ENCODE data around the gene NUAK1. TPM values are rescaled to one million over a fixed set of nuclear protein-coding genes. Genes with fewer than 3 reads are reported as not detected.

Gene NUAK1
- total and polyA plus RNA-seq, 2 experiments from 2014 or later, result 5.4 to 16.9 TPM

GRCh38 chr12:106039646-106040404 lies 98.9 kb downstream of the NUAK1 start:
- no peak overlapping the region for H3K4me3 Mint-ChIP-seq
- no peaks in the 10 kb centered on the region; the same call in 2 of the 3 replicates for H3K36me3 Mint-ChIP-seq (ENCODE audit: low read depth)
- no peaks in the 10 kb centered on the region for H3K27me3 Mint-ChIP-seq (ENCODE audit: insufficient read depth, low read depth, poor library complexity)
- DNase-seq (ENCODE audit: low spot score) (no peak), ATAC-seq (no peak)
- Histone ChIP-seq H3K79me2 (replicated peaks; ENCODE audit: insufficient read depth) (no peaks in the 10 kb centered on the region), H4K20me1 (replicated peaks; ENCODE audit: insufficient read depth) (no peaks in the 10 kb centered on the region), H2AFZ (no peak overlapping the region), H3K4me2 (no peak overlapping the region), H3K27ac (ENCODE audit: low read depth) (no peak overlapping the region), H3F3A (replicated peaks; ENCODE audit: low read depth) (no peaks in the 10 kb centered on the region), H3K27me3 (ENCODE audit: insufficient read depth) (no peaks in the 10 kb centered on the region), H3K4me3 (no peak overlapping the region), H3K9me2 (ENCODE audit: insufficient read depth) (peaks cover 3% of the 10 kb centered on the region; the same call in 1 of the 2 replicates), H3K4me1 (ENCODE audit: insufficient read depth) (peaks cover 4% of the 10 kb centered on the region), H3K36me3 (ENCODE audit: insufficient read depth) (no peaks in the 10 kb centered on the region)
- no peaks in the 10 kb centered on the region; the same call in 2 of the 3 replicates for H3K9me3 Mint-ChIP-seq
- no peak for TF ChIP-seq ZNF462 (CRISPR knock-in tag; IDR thresholded peaks at IDR 0.05)
- TF ChIP-seq EZH2 (IDR thresholded peaks at IDR 0.05; ENCODE audit: low read depth, unreplicated experiment), result no peak
- no peak for TF ChIP-seq POLR2AphosphoS5 (IDR thresholded peaks at IDR 0.05; ENCODE audit: low read depth)
- no peak for TF ChIP-seq NANOG (IDR thresholded peaks at IDR 0.05; ENCODE audit: borderline replicate concordance)
- TF ChIP-seq CREB1 (CRISPR knock-in tag; IDR thresholded peaks at IDR 0.05; ENCODE audit: low read depth), result no peak
- no peak for TF ChIP-seq CTCF (conservative IDR thresholded peaks at IDR 0.05; ENCODE audit: low read depth in 2 of 2)
- TF ChIP-seq ETS1 (IDR thresholded peaks at IDR 0.05), result no peak
- no peak for TF ChIP-seq REST (IDR thresholded peaks at IDR 0.05; ENCODE audit: unreplicated experiment)
- no peak for TF ChIP-seq EZH2phosphoT487 (IDR thresholded peaks at IDR 0.05; ENCODE audit: unreplicated experiment)
- TF ChIP-seq ZNF331 (CRISPR knock-in tag; IDR thresholded peaks at IDR 0.05; ENCODE audit: low read depth), result no peak
- no peak for TF ChIP-seq ZNF114 (CRISPR knock-in tag; IDR thresholded peaks at IDR 0.05)
- no peak for TF ChIP-seq JUNB (IDR thresholded peaks at IDR 0.05; ENCODE audit: unreplicated experiment)
- TF ChIP-seq STAT1 (IDR thresholded peaks at IDR 0.05; ENCODE audit: unreplicated experiment), result no peak
- H3K27ac Mint-ChIP-seq, result no peak overlapping the region
- peaks cover 3% of the 10 kb centered on the region; the same call in 2 of the 3 replicates for H3K4me1 Mint-ChIP-seq

Measured in GM23338 (cell line).